Psoas muscle (tissue), 8 donors: ENCODE data around the gene PPFIBP2. TPM values are rescaled to one million over a fixed set of nuclear protein-coding genes. Genes with fewer than 3 reads are reported as not detected.

Experiments used
- ATAC-seq, 4 donors: fragments of 200-7000 bp; cut with Tn5 transposase; one replicate each; pipeline ENCODE4 v1.9.1; 2020; ENCODE audit warnings: moderate library complexity in 3 of 4, mild to moderate bottlenecking in 2 of 4
- DNase-seq, 2 donors: peaks; one replicate each; pipeline ENCODE4 v3.0.0-alpha.2; 2020
- H3K27ac ChIP-seq: fragments of 200-600 bp; one replicate; pipeline ENCODE4 v1.8.0; 2022
- H3K27me3 ChIP-seq, 3 donors: fragments of 200-600 bp in 1 of 3; one replicate each; pipeline versions ENCODE4 v1.6.1 to v1.8.0; 2013 to 2022; ENCODE audit warnings: low read length in 2 of 3, mild to moderate bottlenecking in 2 of 3, moderate library complexity in 1 of 3; ENCODE audit not compliant: insufficient read depth in 3 of 3
- H3K36me3 ChIP-seq, 2 donors: fragments of 200-600 bp in 1 of 2; one replicate each; pipeline versions ENCODE4 v1.6.1 to v1.8.0; 2013 to 2022; ENCODE audit warnings: low read depth in 1 of 2, mild to moderate bottlenecking in 1 of 2, moderate library complexity in 1 of 2; ENCODE audit not compliant: insufficient read depth in 1 of 2
- H3K4me1 ChIP-seq: fragments of 200-600 bp; one replicate; pipeline ENCODE4 v1.8.0; 2022
- H3K4me3 ChIP-seq: fragments of 200-600 bp; one replicate; pipeline ENCODE4 v1.8.0; 2022; ENCODE audit warnings: mild to moderate bottlenecking
- H3K9me3 ChIP-seq: fragments of 200-600 bp; one replicate; pipeline ENCODE4 v1.8.0; 2022
- WGBS, 3 donors: extraction: QIAGEN DNeasy Blood & Tissue Kit; methylation state at CpG; one replicate each; pipeline versions ENCODE4 v1.1.6 to v1.1.7; 2013; 5-methylcytosine and 5-hydroxymethylcytosine counted together
- intact Hi-C, 2 donors: fragments of 100-400 bp; cut with DNase I; formaldehyde crosslinking; loops; one replicate each; pipeline versions ENCODE4 v1.11.0 to v1.14.2; 2022
- polyA plus RNA-seq, 3 donors: library from polyadenylated mRNA; stranded (reverse); fragments of 200-250 nt; gene quantifications; one replicate each; pipeline ENCODE4 v1.2.3, GENCODE V29; 2013
- total RNA-seq, 4 donors: library from RNA; stranded (reverse); fragmentation: NEBNext Ultra II Directional in 2 of 4; extraction: Animal tissue kit (Norgen Biotek cat#: 25700) in 2 of 4; gene quantifications; one replicate each; pipeline versions ENCODE4 v1.2.1 to v1.2.4, GENCODE V29; 2021 to 2023
- TF ChIP-seq, protein P1 (sequence below): fragments of 200-600 bp; IDR thresholded peaks from one replicate; pipeline ENCODE4 v1.8.0; 2022; ENCODE audit warnings: antibody characterized with exemption
- donor health status: healthy with polysubstance abuse.
- donor health status: DM: no; HTN: no; CAD: no; lungs with moderate emphysema.
- donor health status: Bipolar disorder and iron deficiency.
- donor health status: healthy.
- donor health status: DM: yes; HTN: yes; CAD: no.
- donor health status: DM: no; HTN: no; CAD: no.
- donor health status: DM: no; HTN: no; CAD: no.
- donor health status: DM: yes; HTN: yes; CAD: no.

Gene PPFIBP2
- total and polyA plus RNA-seq, 7 donors: 7.4 to 54.8 (median 19.7) TPM

DNA sequence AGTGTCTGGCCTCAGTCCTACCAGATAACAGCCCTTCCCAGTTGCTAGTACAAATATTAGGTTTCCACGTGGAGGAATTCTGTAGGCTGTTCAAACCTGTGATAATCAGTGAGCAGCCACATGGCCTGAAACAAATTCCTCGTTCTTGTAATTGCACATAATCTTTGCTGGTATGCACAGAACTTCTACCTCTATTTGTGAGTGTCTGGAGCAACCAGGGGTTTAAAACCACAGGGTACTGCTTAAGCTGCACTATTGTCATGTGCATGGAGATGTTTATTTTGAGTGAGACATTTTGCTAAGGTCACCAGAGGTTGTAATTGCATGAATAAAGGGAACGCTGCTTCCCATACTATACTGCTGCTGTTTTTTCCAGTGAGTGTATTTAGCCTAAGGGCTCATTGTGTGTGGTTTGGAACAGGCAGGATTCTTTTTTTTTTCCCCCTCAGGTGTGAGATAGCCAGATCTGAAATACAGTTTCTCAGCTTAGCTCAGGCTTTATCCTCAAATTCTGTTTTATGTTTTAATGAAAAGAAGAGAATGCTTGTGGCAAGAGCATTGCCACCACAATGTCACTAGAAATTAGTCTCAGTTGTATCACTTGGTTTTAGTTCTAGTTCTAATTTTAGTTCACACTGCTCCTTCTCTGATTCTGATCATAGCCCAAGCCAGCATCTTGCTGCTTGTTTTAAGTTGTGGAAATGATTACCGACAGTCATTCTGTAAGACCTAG, 99.0 kb downstream of the PPFIBP2 start:
- Histone ChIP-seq H3K4me1 (peaks cover 17% of the 10 kb centered on the region), H3K36me3 (peaks cover 0 to 68% of the 10 kb centered on the region in 2 donors), H3K4me3 (no peak overlapping the region), H3K9me3 (no peaks in the 10 kb centered on the region), H3K27ac (no peak overlapping the region), H3K27me3 (no peaks in the 10 kb centered on the region)
- ATAC-seq: peak in 1 of 4 donors; percentile 11
- intact Hi-C loops: loop anchor here (5.0 kb wide), 1 partner anchor 41 kb away; no protein-coding TSS in a partner anchor
- WGBS, 3 donors: 44 to 62% (median 45%) methylated on average over 4 of the region's 4 CpGs
- TF ChIP-seq, protein P1, sequence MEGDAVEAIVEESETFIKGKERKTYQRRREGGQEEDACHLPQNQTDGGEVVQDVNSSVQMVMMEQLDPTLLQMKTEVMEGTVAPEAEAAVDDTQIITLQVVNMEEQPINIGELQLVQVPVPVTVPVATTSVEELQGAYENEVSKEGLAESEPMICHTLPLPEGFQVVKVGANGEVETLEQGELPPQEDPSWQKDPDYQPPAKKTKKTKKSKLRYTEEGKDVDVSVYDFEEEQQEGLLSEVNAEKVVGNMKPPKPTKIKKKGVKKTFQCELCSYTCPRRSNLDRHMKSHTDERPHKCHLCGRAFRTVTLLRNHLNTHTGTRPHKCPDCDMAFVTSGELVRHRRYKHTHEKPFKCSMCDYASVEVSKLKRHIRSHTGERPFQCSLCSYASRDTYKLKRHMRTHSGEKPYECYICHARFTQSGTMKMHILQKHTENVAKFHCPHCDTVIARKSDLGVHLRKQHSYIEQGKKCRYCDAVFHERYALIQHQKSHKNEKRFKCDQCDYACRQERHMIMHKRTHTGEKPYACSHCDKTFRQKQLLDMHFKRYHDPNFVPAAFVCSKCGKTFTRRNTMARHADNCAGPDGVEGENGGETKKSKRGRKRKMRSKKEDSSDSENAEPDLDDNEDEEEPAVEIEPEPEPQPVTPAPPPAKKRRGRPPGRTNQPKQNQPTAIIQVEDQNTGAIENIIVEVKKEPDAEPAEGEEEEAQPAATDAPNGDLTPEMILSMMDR: no peak
- DNase-seq: no peak

DNA sequence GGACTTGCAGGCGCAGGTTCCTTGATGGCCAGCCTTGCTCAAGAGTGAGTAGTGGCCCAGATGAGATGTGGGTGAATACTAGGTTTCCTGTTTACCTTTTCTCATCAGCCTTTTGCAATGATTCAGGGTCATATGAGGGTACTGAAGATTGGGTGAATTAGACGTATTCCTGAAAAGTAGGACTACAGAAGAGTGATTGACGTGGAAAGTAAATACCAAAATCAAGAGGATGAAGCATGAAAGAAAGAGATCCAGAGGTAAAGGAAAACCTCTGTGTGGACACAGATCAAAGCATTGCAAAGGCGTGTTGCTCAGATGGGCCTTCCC, 99.6 kb downstream of the PPFIBP2 start:
- Histone ChIP-seq H3K4me3 (no peak overlapping the region), H3K36me3 (peaks cover 0 to 72% of the 10 kb centered on the region in 2 donors), H3K4me1 (peaks cover 17% of the 10 kb centered on the region), H3K27me3 (no peaks in the 10 kb centered on the region), H3K27ac (no peak overlapping the region), H3K9me3 (no peaks in the 10 kb centered on the region)
- TF ChIP-seq, protein P1: no peak
- DNase-seq (no peak), ATAC-seq (no peak)
- WGBS, 3 donors: 84 to 92% (median 90%) methylated on average over 4 of the region's 4 CpGs
- intact Hi-C loops: loop anchor here (5.0 kb wide), 1 partner anchor 41 kb away; no protein-coding TSS in a partner anchor

DNA sequence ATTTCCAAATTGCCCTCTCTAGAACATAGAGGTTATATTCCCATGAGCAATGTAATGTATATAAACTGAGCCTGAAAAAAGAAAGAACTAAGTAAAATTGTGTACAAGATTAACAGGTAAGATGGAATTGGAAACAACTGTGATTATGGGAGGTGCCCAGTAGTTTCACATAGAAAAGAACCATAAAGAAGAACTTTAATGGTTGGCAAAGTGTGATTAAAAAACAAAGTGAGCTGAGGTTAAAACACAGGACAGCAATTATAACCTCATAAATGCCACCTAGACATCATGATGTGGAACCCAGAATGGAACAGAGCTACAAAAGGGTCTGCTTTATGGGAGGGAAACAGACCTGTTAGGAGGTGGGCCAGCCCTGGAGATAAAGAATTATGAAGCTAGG, 100.9 kb downstream of the PPFIBP2 start:
- intact Hi-C loops: loop anchor here (5.0 kb wide), 1 partner anchor 42 kb away; no protein-coding TSS in a partner anchor
- no peak for DNase-seq
- H3K4me1 ChIP-seq: peaks cover 12% of the 10 kb centered on the region
- no peak overlapping the region for H3K27ac ChIP-seq
- H3K36me3 ChIP-seq: peaks cover 0 to 78% of the 10 kb centered on the region in 2 donors
- no peaks in the 10 kb centered on the region for H3K9me3 ChIP-seq
- H3K27me3 ChIP-seq: no peaks in the 10 kb centered on the region
- no peak overlapping the region for H3K4me3 ChIP-seq
- TF ChIP-seq, protein P1: no peak
- ATAC-seq: no peak

DNA sequence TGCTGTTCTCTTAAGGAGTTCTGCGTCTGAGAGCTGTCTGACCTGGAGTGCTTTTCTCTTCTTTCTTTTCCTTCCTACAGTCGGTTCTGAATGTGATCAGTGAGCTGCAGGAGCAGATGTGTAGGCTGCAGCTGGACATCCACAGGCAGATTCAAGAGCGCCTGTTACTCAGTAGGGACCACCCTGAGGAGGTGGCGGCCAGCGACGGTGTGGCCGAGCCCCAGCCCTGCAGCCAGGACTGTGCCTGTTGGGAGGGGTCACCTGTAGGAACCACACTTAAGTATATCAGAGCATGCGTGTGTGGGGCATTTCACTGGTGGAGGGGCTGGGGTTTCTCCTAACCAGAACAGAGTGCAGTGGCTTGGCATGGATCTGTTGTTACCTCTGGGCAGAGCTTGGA, 103.2 kb downstream of the PPFIBP2 start:
- ATAC-seq (no peak), DNase-seq (no peak)
- Histone ChIP-seq H3K9me3 (no peaks in the 10 kb centered on the region), H3K27ac (no peak overlapping the region), H3K36me3 (peaks cover 4 to 82% of the 10 kb centered on the region in 2 donors), H3K4me3 (no peak overlapping the region), H3K27me3 (no peaks in the 10 kb centered on the region), H3K4me1 (peaks cover 12% of the 10 kb centered on the region)
- WGBS, 3 donors: 84 to 92% (median 88%) methylated on average over 8 of the region's 8 CpGs
- intact Hi-C loops: no loop called here
- TF ChIP-seq, protein P1: no peak

DNA sequence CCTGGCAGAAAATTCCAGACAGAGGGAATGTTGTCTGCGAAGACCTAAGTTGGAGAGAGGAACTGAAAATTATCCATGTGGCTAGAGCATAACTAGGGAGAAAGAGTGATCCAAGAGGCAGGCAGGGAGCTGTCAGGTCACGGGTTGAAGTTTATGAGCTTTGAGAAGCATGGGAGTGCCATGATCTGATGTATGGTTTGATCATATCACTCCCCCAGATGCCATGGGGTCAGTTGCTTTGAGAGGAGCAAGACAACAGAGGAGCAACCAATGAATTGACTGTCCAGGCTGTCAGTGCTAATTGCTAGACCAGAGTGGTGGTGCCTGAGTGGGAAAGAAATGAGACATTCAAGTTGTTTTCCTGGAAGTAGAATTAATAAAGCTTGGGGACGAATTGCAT, 105.5 kb downstream of the PPFIBP2 start:
- no peak for DNase-seq
- TF ChIP-seq, protein P1: no peak
- 91 to 94% (median 93%) methylated on average over 3 of the region's 3 CpGs for WGBS, 3 donors
- H3K27me3 ChIP-seq: no peaks in the 10 kb centered on the region
- no peak overlapping the region for H3K4me3 ChIP-seq
- no peaks in the 10 kb centered on the region for H3K9me3 ChIP-seq
- H3K27ac ChIP-seq: no peak overlapping the region
- intact Hi-C loops: no loop called here
- ATAC-seq: no peak
- H3K4me1 ChIP-seq: no peaks in the 10 kb centered on the region
- H3K36me3 ChIP-seq: peaks cover 4 to 89% of the 10 kb centered on the region in 2 donors
